Measurements from ENCODE around the gene TTLL1. TPM values are rescaled to one million over a fixed set of nuclear protein-coding genes. Genes with fewer than 3 reads are reported as not detected.

TTLL1 gene
- total and polyA plus RNA-seq, 2 experiments from 2014 or later: 5.5 to 6.8 TPM

GRCh38 chr22:43129426-43130425 is 40.5 kb upstream of the TTLL1 start (continued):
- TF ChIP-seq ZNF462 (CRISPR knock-in tag; IDR thresholded peaks at IDR 0.05) (no peak), CTCF (conservative IDR thresholded peaks at IDR 0.05; ENCODE audit: low read depth in 2 of 2) (no peak), CREB1 (CRISPR knock-in tag; IDR thresholded peaks at IDR 0.05; ENCODE audit: low read depth) (no peak), STAT1 (IDR thresholded peaks at IDR 0.05; ENCODE audit: unreplicated experiment) (no peak), POLR2AphosphoS5 (IDR thresholded peaks at IDR 0.05; ENCODE audit: low read depth) (no peak)

Data from GM23338 (cell line).